NT2/D1 (cell line): ENCODE data around the gene CCDC60.

Source experiments
- DNase-seq: peaks from one replicate; pipeline ENCODE4 v3.0.0-alpha.2; 2011; ENCODE audit warnings: low read depth, low spot score
- H3K27me3 ChIP-seq: 2 replicates; pipeline ENCODE4 v1.6.0; 2011; ENCODE audit warnings: mild to moderate bottlenecking; ENCODE audit not compliant: insufficient read length, insufficient read depth
- H3K36me3 ChIP-seq: 2 replicates; pipeline ENCODE4 v1.6.1; 2011; ENCODE audit warnings: mild to moderate bottlenecking, low read length, mixed read lengths; ENCODE audit not compliant: insufficient read depth, insufficient read length
- H3K4me1 ChIP-seq: 2 replicates; pipeline ENCODE4 v1.5.1; 2011; ENCODE audit not compliant: insufficient read depth, insufficient read length
- H3K4me3 ChIP-seq: 2 replicates; pipeline ENCODE4 v1.5.1; 2011; ENCODE audit warnings: low read depth; ENCODE audit not compliant: insufficient read length
- H3K9ac ChIP-seq: 2 replicates; pipeline ENCODE4 v1.6.0; 2011; ENCODE audit warnings: low read depth; ENCODE audit not compliant: insufficient read length
- H3K9me3 ChIP-seq: 2 replicates; pipeline ENCODE4 v1.5.1; 2011; ENCODE audit warnings: mild to moderate bottlenecking, low read length; ENCODE audit not compliant: insufficient read depth
- SUZ12 ChIP-seq: IDR thresholded peaks from 2 replicates; pipeline ENCODE4 v1.6.1; 2011; ENCODE audit not compliant: insufficient read length, insufficient read depth; ENCODE audit errors: extremely low read depth
- YY1 ChIP-seq: IDR thresholded peaks from 2 replicates; pipeline ENCODE4 v1.6.1; 2011; ENCODE audit not compliant: insufficient read length, insufficient read depth
- ZNF274 ChIP-seq: IDR thresholded peaks from 2 replicates; pipeline ENCODE4 v1.6.1; 2011; ENCODE audit warnings: mild to moderate bottlenecking, low read depth, low read length

Gene CCDC60

GRCh38 chr12:119419381-119419780 is 84.9 kb downstream of the CCDC60 start:
- no peak overlapping the region for H3K4me3 ChIP-seq
- no peaks in the 10 kb centered on the region for H3K4me1 ChIP-seq
- no peaks in the 10 kb centered on the region for H3K36me3 ChIP-seq
- H3K9me3 ChIP-seq = no peaks in the 10 kb centered on the region
- no peak overlapping the region for H3K9ac ChIP-seq
- TF ChIP-seq YY1 (no peak), SUZ12 (no peak), ZNF274 (no peak)
- H3K27me3 ChIP-seq = no peaks in the 10 kb centered on the region
- DNase-seq = no peak

GRCh38 chr12:119423285-119423684 is 88.8 kb downstream of the CCDC60 start:
- peak; percentile 66 for DNase-seq
- Histone ChIP-seq H3K27me3 (no peaks in the 10 kb centered on the region), H3K4me3 (no peak overlapping the region), H3K4me1 (no peaks in the 10 kb centered on the region), H3K9ac (no peak overlapping the region), H3K9me3 (no peaks in the 10 kb centered on the region), H3K36me3 (no peaks in the 10 kb centered on the region)
- TF ChIP-seq SUZ12 (no peak), ZNF274 (no peak), YY1 (no peak)

- no peaks in the 10 kb centered on the region for H3K4me1 ChIP-seq
- TF ChIP-seq YY1 = no peak
- TF ChIP-seq ZNF274 = no peak
- TF ChIP-seq SUZ12 = no peak
Observed at GRCh38 chr12:119425623-119426022, 91.1 kb downstream of the CCDC60 start.

GRCh38 chr12:119431151-119431550 is 96.6 kb downstream of the CCDC60 start:
- Histone ChIP-seq H3K4me1 (no peaks in the 10 kb centered on the region), H3K9ac (no peak overlapping the region), H3K9me3 (peaks cover 8% of the 10 kb centered on the region; the same call in 1 of the 2 replicates), H3K27me3 (no peaks in the 10 kb centered on the region), H3K36me3 (no peaks in the 10 kb centered on the region), H3K4me3 (no peak overlapping the region)
- TF ChIP-seq SUZ12 (no peak), ZNF274 (no peak), YY1 (no peak)
- no peak for DNase-seq

More at GRCh38 chr12:119425623-119426022, 91.1 kb downstream of the CCDC60 start:
- Histone ChIP-seq H3K9me3 (no peaks in the 10 kb centered on the region), H3K9ac (no peak overlapping the region), H3K27me3 (no peaks in the 10 kb centered on the region), H3K4me3 (no peak overlapping the region), H3K36me3 (no peaks in the 10 kb centered on the region)
- DNase-seq = no peak

DNA sequence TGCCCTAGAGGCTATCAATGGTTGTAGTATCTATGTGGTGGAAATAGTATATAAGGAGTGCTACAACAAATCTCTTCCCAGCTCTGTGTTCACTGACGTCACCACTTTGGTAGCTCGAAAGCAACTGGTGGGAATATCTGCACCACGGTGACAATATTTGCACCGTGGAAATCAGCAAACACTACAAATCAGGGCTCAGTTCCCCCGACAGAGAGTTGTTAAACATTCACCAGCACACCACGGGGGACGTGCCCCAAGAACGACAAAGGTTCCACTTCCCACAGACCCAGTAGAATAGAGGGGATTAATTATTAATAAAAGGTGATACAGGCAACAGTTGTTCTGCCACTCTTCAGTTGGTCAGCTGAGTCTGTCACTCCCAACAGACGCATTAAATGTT is 98.4 kb downstream of the CCDC60 start:
- DNase-seq = no peak
- H3K27me3 ChIP-seq = no peaks in the 10 kb centered on the region

GRCh38 chr12:119440803-119441360 is 106.4 kb downstream of the CCDC60 start:
- no peak for DNase-seq
- H3K36me3 ChIP-seq = no peaks in the 10 kb centered on the region
- no peaks in the 10 kb centered on the region for H3K27me3 ChIP-seq
- H3K9ac ChIP-seq = no peak overlapping the region
- H3K9me3 ChIP-seq = peaks cover 7% of the 10 kb centered on the region; the same call in 1 of the 2 replicates
- H3K4me3 ChIP-seq = no peak overlapping the region
- no peak for TF ChIP-seq YY1
- TF ChIP-seq SUZ12 = no peak
- TF ChIP-seq ZNF274 = no peak
- H3K4me1 ChIP-seq = no peaks in the 10 kb centered on the region

More for the DNA sequence above, 98.4 kb downstream of the CCDC60 start:
- no peak overlapping the region for H3K4me3 ChIP-seq
- H3K4me1 ChIP-seq = no peaks in the 10 kb centered on the region
- no peak overlapping the region for H3K9ac ChIP-seq
- no peak for TF ChIP-seq SUZ12
- no peak for TF ChIP-seq ZNF274
- TF ChIP-seq YY1 = no peak
- H3K9me3 ChIP-seq = peaks cover 13% of the 10 kb centered on the region; the same call in 1 of the 2 replicates
- no peaks in the 10 kb centered on the region for H3K36me3 ChIP-seq

DNA sequence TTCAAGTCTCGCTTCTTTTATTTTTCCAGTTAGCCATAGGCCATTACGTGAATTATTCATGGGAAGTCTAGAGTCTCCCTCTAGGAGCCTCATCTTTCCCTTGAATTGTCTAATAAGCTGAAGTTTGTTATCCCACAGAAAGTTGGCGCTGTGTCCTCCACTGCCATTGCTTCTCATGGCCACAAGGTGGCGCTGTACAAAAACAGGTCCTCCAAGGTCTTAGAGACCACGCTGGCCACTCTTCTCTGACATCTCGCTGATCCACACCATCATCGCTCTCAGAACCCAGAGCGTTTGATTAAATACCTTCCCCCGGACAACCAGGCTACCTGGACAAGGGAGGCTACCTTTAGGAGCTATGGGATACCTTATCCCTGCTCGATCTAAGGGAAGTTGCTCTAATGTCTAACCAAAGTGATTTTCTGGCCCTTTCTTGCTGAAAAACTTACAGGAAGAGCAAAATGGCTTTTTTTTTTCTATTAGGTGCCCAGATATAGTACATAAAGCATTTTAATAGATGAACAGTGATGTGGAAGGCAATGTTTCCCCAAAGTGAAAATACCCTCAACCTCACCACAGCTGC is 110.0 kb downstream of the CCDC60 start:
- Histone ChIP-seq H3K4me3 (no peak overlapping the region), H3K4me1 (no peaks in the 10 kb centered on the region)
- peak; percentile 80 for DNase-seq

More for the DNA sequence above, 110.0 kb downstream of the CCDC60 start:
- no peak for TF ChIP-seq ZNF274
- no peak for TF ChIP-seq SUZ12
- no peak for TF ChIP-seq YY1
- Histone ChIP-seq H3K36me3 (no peaks in the 10 kb centered on the region), H3K27me3 (no peaks in the 10 kb centered on the region), H3K9me3 (no peaks in the 10 kb centered on the region), H3K9ac (no peak overlapping the region)
